Activated CD4-positive, alpha-beta T cell treated with anti-CD3 and anti-CD28 coated beads, Interleukin-2, amount 10 ng/mL, durations not matched to agents 7 days and 5 days (primary cell): ENCODE data around the gene LMBR1. TPM values are rescaled to one million over a fixed set of nuclear protein-coding genes. Genes with fewer than 3 reads are reported as not detected.

Experiments
- CTCF ChIA-PET: fragments of 350-600 bp; sonication (Branson Sonifier 250); formaldehyde crosslinking; loops from one replicate; lab custom pipeline; 2021; ENCODE audit warnings: antibody characterized with exemption; lab: Charles Lee
- POLR2A ChIA-PET: fragments of 350-600 bp; sonication (Branson Sonifier 250); formaldehyde crosslinking; loops from one replicate; lab custom pipeline; 2021; ENCODE audit warnings: antibody characterized with exemption; lab: Charles Lee
- DNase-seq: peaks from one replicate; pipeline ENCODE4 v3.0.0-alpha.2; 2020
- H3K27ac Mint-ChIP-seq: one replicate; pipeline ENCODE4 v1.8.0; 2021; ENCODE audit warnings: mild to moderate bottlenecking, moderate library complexity, mixed read lengths
- H3K27me3 Mint-ChIP-seq: one replicate; pipeline ENCODE4 v1.8.0; 2021; ENCODE audit warnings: mixed read lengths
- H3K36me3 Mint-ChIP-seq: one replicate; pipeline ENCODE4 v1.8.0; 2021; ENCODE audit warnings: low read depth, mixed read lengths
- H3K4me1 Mint-ChIP-seq: one replicate; pipeline ENCODE4 v1.8.0; 2021; ENCODE audit warnings: mixed read lengths
- H3K4me3 Mint-ChIP-seq: one replicate; pipeline ENCODE4 v1.8.0; 2021; ENCODE audit warnings: mild to moderate bottlenecking, moderate library complexity, mixed read lengths
- H3K9me3 Mint-ChIP-seq: one replicate; pipeline ENCODE4 v1.8.0; 2021; ENCODE audit warnings: mixed read lengths
- total RNA-seq, 2 experiments: library from RNA; stranded (reverse); gene quantifications; one replicate each; pipeline ENCODE4 v1.2.3, GENCODE V29; 2021

Gene LMBR1
- total RNA-seq, 2 experiments from 2014 or later: 38.8 to 43.5 TPM

GRCh38 chr7:156753630-156754029 is 139.4 kb downstream of the LMBR1 start:
- peaks cover 2% of the 10 kb centered on the region for H3K4me1 Mint-ChIP-seq
- DNase-seq: no peak
- H3K27ac Mint-ChIP-seq: no peak overlapping the region
- ChIA-PET CTCF (interaction anchor here (1.1 kb wide), 1 partner anchor 26 kb away, joined by 3 read pairs; no protein-coding TSS in a partner anchor), POLR2A (no interaction called here)
- H3K27me3 Mint-ChIP-seq: no peaks in the 10 kb centered on the region
- H3K4me3 Mint-ChIP-seq: no peak overlapping the region
- peaks cover 22% of the 10 kb centered on the region for H3K36me3 Mint-ChIP-seq
- H3K9me3 Mint-ChIP-seq: no peaks in the 10 kb centered on the region

- H3K4me3 Mint-ChIP-seq: no peak overlapping the region
- no peak overlapping the region for H3K27ac Mint-ChIP-seq
- peaks cover 18% of the 10 kb centered on the region for H3K36me3 Mint-ChIP-seq
- DNase-seq: no peak
- no peaks in the 10 kb centered on the region for H3K9me3 Mint-ChIP-seq
- ChIA-PET POLR2A (no interaction called here), CTCF (interaction anchor here (0.6 to 1.3 kb wide), 2 partner anchors 9 to 23 kb away, joined by 3 read pairs; no protein-coding TSS in a partner anchor)
- H3K27me3 Mint-ChIP-seq: no peaks in the 10 kb centered on the region
- peaks cover 2% of the 10 kb centered on the region for H3K4me1 Mint-ChIP-seq
These were observed 139.8 kb downstream of the LMBR1 start for GRCh38 chr7:156753229-156753560.

GRCh38 chr7:156752367-156753228 is 140.4 kb downstream of the LMBR1 start:
- DNase-seq: no peak
- peaks cover 17% of the 10 kb centered on the region for H3K36me3 Mint-ChIP-seq
- no peak overlapping the region for H3K27ac Mint-ChIP-seq
- ChIA-PET CTCF (interaction anchor here (0.6 to 1.3 kb wide), 2 partner anchors 8 to 24 kb away, joined by 3 read pairs; no protein-coding TSS in a partner anchor), POLR2A (no interaction called here)
- no peak overlapping the region for H3K4me3 Mint-ChIP-seq
- H3K4me1 Mint-ChIP-seq: peaks cover 2% of the 10 kb centered on the region
- H3K27me3 Mint-ChIP-seq: no peaks in the 10 kb centered on the region
- no peaks in the 10 kb centered on the region for H3K9me3 Mint-ChIP-seq

GRCh38 chr7:156751319-156751718 is 141.7 kb downstream of the LMBR1 start:
- Mint-ChIP-seq H3K4me3 (no peak overlapping the region), H3K9me3 (no peaks in the 10 kb centered on the region), H3K36me3 (peaks cover 14% of the 10 kb centered on the region), H3K27ac (peak overlapping the region; percentile 4), H3K4me1 (peaks cover 2% of the 10 kb centered on the region), H3K27me3 (no peaks in the 10 kb centered on the region)
- CTCF ChIA-PET: interaction anchor here (0.7 to 0.8 kb wide), 3 partner anchors 18 to 47 kb away, joined by 3 to 4 read pairs (median 3); no protein-coding TSS in a partner anchor
- peak; percentile 27 for DNase-seq
- POLR2A ChIA-PET: no interaction called here

GRCh38 chr7:156747718-156748117 is 145.3 kb downstream of the LMBR1 start:
- Mint-ChIP-seq H3K27me3 (no peaks in the 10 kb centered on the region), H3K4me1 (no peaks in the 10 kb centered on the region), H3K9me3 (no peaks in the 10 kb centered on the region), H3K27ac (no peak overlapping the region), H3K4me3 (no peak overlapping the region), H3K36me3 (peaks cover 10% of the 10 kb centered on the region)
- ChIA-PET POLR2A (no interaction called here), CTCF (interaction anchor here (0.6 to 1.3 kb wide), 3 partner anchors 9 to 43 kb away, joined by 3 to 5 read pairs (median 4); no protein-coding TSS in a partner anchor)
- no peak for DNase-seq

- Mint-ChIP-seq H3K4me3 (no peak overlapping the region), H3K27me3 (no peaks in the 10 kb centered on the region), H3K4me1 (no peaks in the 10 kb centered on the region), H3K27ac (no peak overlapping the region), H3K36me3 (peaks cover 10% of the 10 kb centered on the region), H3K9me3 (no peaks in the 10 kb centered on the region)
- no peak for DNase-seq
- POLR2A ChIA-PET: no interaction called here
- CTCF ChIA-PET: interaction anchor here (0.6 to 1.3 kb wide), 3 partner anchors 8 to 46 kb away, joined by 3 to 5 read pairs (median 4); no protein-coding TSS in a partner anchor
These were observed 146.1 kb downstream of the LMBR1 start for GRCh38 chr7:156746891-156747290.

- H3K27me3 Mint-ChIP-seq: no peaks in the 10 kb centered on the region
- H3K4me3 Mint-ChIP-seq: no peak overlapping the region
- peaks cover 6% of the 10 kb centered on the region for H3K9me3 Mint-ChIP-seq
- no peak overlapping the region for H3K27ac Mint-ChIP-seq
- ChIA-PET POLR2A (no interaction called here), CTCF (interaction anchor here (1.6 kb wide), 1 partner anchor 8 kb away, joined by 4 read pairs; no protein-coding TSS in a partner anchor)
- H3K4me1 Mint-ChIP-seq: no peaks in the 10 kb centered on the region
- peaks cover 37% of the 10 kb centered on the region for H3K36me3 Mint-ChIP-seq
- DNase-seq: no peak
These were observed 153.4 kb downstream of the LMBR1 start for GRCh38 chr7:156739596-156739995.

- Mint-ChIP-seq H3K4me1 (no peaks in the 10 kb centered on the region), H3K9me3 (peaks cover 23% of the 10 kb centered on the region), H3K27ac (no peak overlapping the region), H3K27me3 (no peaks in the 10 kb centered on the region), H3K36me3 (peaks cover 61% of the 10 kb centered on the region), H3K4me3 (no peak overlapping the region)
- ChIA-PET CTCF (interaction anchor here (0.5 to 1.4 kb wide), 3 partner anchors 10 to 1073 kb away, joined by 3 to 4 read pairs (median 3); no protein-coding TSS in a partner anchor), POLR2A (no interaction called here)
- no peak for DNase-seq
These were observed 157.1 kb downstream of the LMBR1 start for GRCh38 chr7:156735851-156736250.

GRCh38 chr7:156733638-156734037 is 159.3 kb downstream of the LMBR1 start:
- no peak overlapping the region for H3K4me3 Mint-ChIP-seq
- CTCF ChIA-PET: no interaction called here
- no peak for DNase-seq
- H3K9me3 Mint-ChIP-seq: peaks cover 23% of the 10 kb centered on the region
- no peaks in the 10 kb centered on the region for H3K27me3 Mint-ChIP-seq
- POLR2A ChIA-PET: no interaction called here
- no peaks in the 10 kb centered on the region for H3K4me1 Mint-ChIP-seq
- H3K27ac Mint-ChIP-seq: no peak overlapping the region
- H3K36me3 Mint-ChIP-seq: peaks cover 66% of the 10 kb centered on the region

GRCh38 chr7:156732091-156732625 is 160.8 kb downstream of the LMBR1 start:
- peaks cover 23% of the 10 kb centered on the region for H3K9me3 Mint-ChIP-seq
- POLR2A ChIA-PET: no interaction called here

GRCh38 chr7:156731651-156732050 is 161.3 kb downstream of the LMBR1 start:
- Mint-ChIP-seq H3K27ac (no peak overlapping the region), H3K36me3 (peaks cover 61% of the 10 kb centered on the region), H3K4me3 (no peak overlapping the region), H3K9me3 (peaks cover 23% of the 10 kb centered on the region), H3K4me1 (no peaks in the 10 kb centered on the region), H3K27me3 (no peaks in the 10 kb centered on the region)
- ChIA-PET CTCF (no interaction called here), POLR2A (no interaction called here)
- DNase-seq: no peak

More at GRCh38 chr7:156732091-156732625, 160.8 kb downstream of the LMBR1 start:
- peaks cover 64% of the 10 kb centered on the region for H3K36me3 Mint-ChIP-seq
- H3K4me1 Mint-ChIP-seq: no peaks in the 10 kb centered on the region
- H3K4me3 Mint-ChIP-seq: no peak overlapping the region
- CTCF ChIA-PET: no interaction called here
- H3K27ac Mint-ChIP-seq: no peak overlapping the region
- H3K27me3 Mint-ChIP-seq: no peaks in the 10 kb centered on the region
- DNase-seq: no peak

GRCh38 chr7:156725936-156726335 is 167.0 kb downstream of the LMBR1 start:
- Mint-ChIP-seq H3K4me3 (no peak overlapping the region), H3K4me1 (no peaks in the 10 kb centered on the region)
- CTCF ChIA-PET: interaction anchor here (1.2 kb wide), 1 partner anchor 9 kb away, joined by 4 read pairs; no protein-coding TSS in a partner anchor

GRCh38 chr7:156725073-156725472 is 167.9 kb downstream of the LMBR1 start:
- DNase-seq: no peak
- Mint-ChIP-seq H3K4me3 (no peak overlapping the region), H3K27me3 (no peaks in the 10 kb centered on the region), H3K9me3 (no peaks in the 10 kb centered on the region), H3K36me3 (peaks cover 11% of the 10 kb centered on the region), H3K27ac (no peak overlapping the region), H3K4me1 (no peaks in the 10 kb centered on the region)
- ChIA-PET POLR2A (no interaction called here), CTCF (no interaction called here)

More at GRCh38 chr7:156725936-156726335, 167.0 kb downstream of the LMBR1 start:
- Mint-ChIP-seq H3K27me3 (no peaks in the 10 kb centered on the region), H3K9me3 (peaks cover under 1% of the 10 kb centered on the region), H3K36me3 (peaks cover 15% of the 10 kb centered on the region), H3K27ac (no peak overlapping the region)
- DNase-seq: no peak
- POLR2A ChIA-PET: no interaction called here
